HS-27A (cell line): ENCODE measurements around the gene KCNMB2.

Experiments used
- DNase-seq: peaks from one replicate; pipeline ENCODE4 v3.0.0-alpha.2; 2012; ENCODE audit warnings: low read depth, missing footprints

KCNMB2 gene

GRCh38 chr3:178880274-178880673 is 344.0 kb downstream of the KCNMB2 start:
- no peak for DNase-seq
